ENCODE data around the gene SH3D19. TPM values are rescaled to one million over a fixed set of nuclear protein-coding genes. Genes with fewer than 3 reads are reported as not detected.
"Not testable (repeated sequence)": the region's sequence is repeated elsewhere in the genome, so short reads cannot be mapped to it uniquely, and the experiment has no call there.

SH3D19 gene
- total RNA-seq, 2 donors from 2014 or later, result 94.8 to 143 TPM

GRCh38 chr4:151324752-151325110 lies 674 bp downstream of the SH3D19 start:
- H3K4me1 ChIP-seq (ENCODE audit: control insufficient read depth in 1 of 2, low read depth in 2 of 2), result peaks cover 3 to 42% of the 10 kb centered on the region in 2 donors
- no peaks in the 10 kb centered on the region for H3K27me3 ChIP-seq (replicated peaks; ENCODE audit: insufficient read depth)
- H3K9me3 ChIP-seq, result no peaks in the 10 kb centered on the region
- DNase-seq (ENCODE audit: low spot score), result no peak
- TF ChIP-seq, protein P1, sequence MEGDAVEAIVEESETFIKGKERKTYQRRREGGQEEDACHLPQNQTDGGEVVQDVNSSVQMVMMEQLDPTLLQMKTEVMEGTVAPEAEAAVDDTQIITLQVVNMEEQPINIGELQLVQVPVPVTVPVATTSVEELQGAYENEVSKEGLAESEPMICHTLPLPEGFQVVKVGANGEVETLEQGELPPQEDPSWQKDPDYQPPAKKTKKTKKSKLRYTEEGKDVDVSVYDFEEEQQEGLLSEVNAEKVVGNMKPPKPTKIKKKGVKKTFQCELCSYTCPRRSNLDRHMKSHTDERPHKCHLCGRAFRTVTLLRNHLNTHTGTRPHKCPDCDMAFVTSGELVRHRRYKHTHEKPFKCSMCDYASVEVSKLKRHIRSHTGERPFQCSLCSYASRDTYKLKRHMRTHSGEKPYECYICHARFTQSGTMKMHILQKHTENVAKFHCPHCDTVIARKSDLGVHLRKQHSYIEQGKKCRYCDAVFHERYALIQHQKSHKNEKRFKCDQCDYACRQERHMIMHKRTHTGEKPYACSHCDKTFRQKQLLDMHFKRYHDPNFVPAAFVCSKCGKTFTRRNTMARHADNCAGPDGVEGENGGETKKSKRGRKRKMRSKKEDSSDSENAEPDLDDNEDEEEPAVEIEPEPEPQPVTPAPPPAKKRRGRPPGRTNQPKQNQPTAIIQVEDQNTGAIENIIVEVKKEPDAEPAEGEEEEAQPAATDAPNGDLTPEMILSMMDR (IDR thresholded peaks at IDR 0.05), result no peak
- no peaks in the 10 kb centered on the region for H3K36me3 ChIP-seq
- H3K27ac ChIP-seq, result peak overlapping the region; percentile 89 to 93
- peak overlapping the region; percentile 90 for H3K4me3 ChIP-seq
- peak; percentile 70 for ATAC-seq (ENCODE audit: insufficient number of reproducible peaks, low FRiP score, low read depth)

- no peak for DNase-seq (ENCODE audit: low spot score)
- no peaks in the 10 kb centered on the region for H3K27me3 ChIP-seq (replicated peaks; ENCODE audit: insufficient read depth)
- TF ChIP-seq, protein P1 (IDR thresholded peaks at IDR 0.05), result no peak
- H3K27ac ChIP-seq, result peak overlapping the region; percentile 89 to 93
- peak overlapping the region; percentile 90 for H3K4me3 ChIP-seq
- H3K9me3 ChIP-seq, result no peaks in the 10 kb centered on the region
- H3K4me1 ChIP-seq (ENCODE audit: control insufficient read depth in 1 of 2, low read depth in 2 of 2), result peaks cover 3 to 44% of the 10 kb centered on the region in 2 donors
- no peak for ATAC-seq (ENCODE audit: insufficient number of reproducible peaks, low FRiP score, low read depth)
- no peaks in the 10 kb centered on the region for H3K36me3 ChIP-seq
These were observed 1.2 kb downstream of the SH3D19 start for GRCh38 chr4:151324124-151324751.

- Histone ChIP-seq H3K27ac (peak overlapping the region; percentile 89 to 93), H3K9me3 (no peaks in the 10 kb centered on the region), H3K36me3 (no peaks in the 10 kb centered on the region), H3K27me3 (replicated peaks; ENCODE audit: insufficient read depth) (no peaks in the 10 kb centered on the region), H3K4me3 (peak overlapping the region; percentile 90), H3K4me1 (ENCODE audit: control insufficient read depth in 1 of 2, low read depth in 2 of 2) (peaks cover 3 to 44% of the 10 kb centered on the region in 2 donors)
- no peak for DNase-seq (ENCODE audit: low spot score)
- ATAC-seq (ENCODE audit: insufficient number of reproducible peaks, low FRiP score, low read depth), result no peak
- TF ChIP-seq, protein P1 (IDR thresholded peaks at IDR 0.05), result no peak
These were observed 1.7 kb downstream of the SH3D19 start for GRCh38 chr4:151323667-151324066.

DNA sequence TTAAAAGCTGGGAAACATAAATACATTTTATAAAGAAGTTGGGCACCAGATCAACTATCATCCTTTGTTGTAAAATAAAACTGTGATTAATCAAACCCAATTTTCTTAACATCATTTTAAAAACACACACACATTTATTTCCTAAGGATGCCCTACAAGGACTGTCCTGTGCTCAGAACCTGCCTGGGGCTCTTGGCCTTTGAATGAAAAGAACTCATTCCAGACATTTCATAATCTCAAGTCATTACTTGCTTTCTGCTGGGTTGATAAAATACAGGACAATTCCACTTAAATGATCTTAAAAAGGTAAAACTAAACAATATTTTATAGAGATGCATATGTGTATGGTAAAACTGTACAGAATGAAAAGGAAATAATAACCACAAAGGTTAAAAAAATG lies 2.8 kb downstream of the SH3D19 start:
- H3K9me3 ChIP-seq, result no peaks in the 10 kb centered on the region
- ATAC-seq (ENCODE audit: insufficient number of reproducible peaks, low FRiP score, low read depth), result no peak
- peak overlapping the region; percentile 89 to 93 for H3K27ac ChIP-seq
- H3K36me3 ChIP-seq, result no peaks in the 10 kb centered on the region
- no peak for DNase-seq (ENCODE audit: low spot score)
- H3K27me3 ChIP-seq (replicated peaks; ENCODE audit: insufficient read depth), result no peaks in the 10 kb centered on the region
- H3K4me1 ChIP-seq (ENCODE audit: control insufficient read depth in 1 of 2, low read depth in 2 of 2), result peaks cover 3 to 44% of the 10 kb centered on the region in 2 donors
- peak overlapping the region; percentile 90 for H3K4me3 ChIP-seq
- TF ChIP-seq, protein P1 (IDR thresholded peaks at IDR 0.05), result no peak

- H3K36me3 ChIP-seq; DNase-seq (ENCODE audit: low spot score); H3K9me3 ChIP-seq; H3K27me3 ChIP-seq (replicated peaks; ENCODE audit: insufficient read depth); ATAC-seq (ENCODE audit: insufficient number of reproducible peaks, low FRiP score, low read depth): not testable (repeated sequence)
- Histone ChIP-seq H3K27ac (peak overlapping the region; percentile 59 to 93), H3K4me3 (peak overlapping the region; percentile 11), H3K4me1 (ENCODE audit: control insufficient read depth in 1 of 2, low read depth in 2 of 2) (peaks cover 3 to 46% of the 10 kb centered on the region in 2 donors)
These were observed 3.2 kb downstream of the SH3D19 start for GRCh38 chr4:151322161-151322560.

- DNase-seq (ENCODE audit: low spot score) (no peak), ATAC-seq (ENCODE audit: insufficient number of reproducible peaks, low FRiP score, low read depth) (no peak)
- Histone ChIP-seq H3K27me3 (replicated peaks; ENCODE audit: insufficient read depth) (no peaks in the 10 kb centered on the region), H3K27ac (peak overlapping the region; percentile 59 to 93), H3K4me3 (no peak overlapping the region), H3K36me3 (no peaks in the 10 kb centered on the region), H3K4me1 (ENCODE audit: control insufficient read depth in 1 of 2, low read depth in 2 of 2) (peaks cover 5 to 51% of the 10 kb centered on the region in 2 donors), H3K9me3 (no peaks in the 10 kb centered on the region)
- TF ChIP-seq, protein P1 (IDR thresholded peaks at IDR 0.05), result no peak
These were observed 3.8 kb downstream of the SH3D19 start for GRCh38 chr4:151321586-151321985.

Measured in thoracic aorta (tissue), 2 donors.